DMS114 treated with DMSO at 0.1 percent for 48 hours (cell line): Measurements from ENCODE around the gene DAAM2.

Source experiments
- DNase-seq: peaks from one replicate; lab custom pipeline; 2025; ENCODE audit not compliant: unreplicated experiment; lab: John Stamatoyannopoulos, UW

Gene DAAM2

DNA sequence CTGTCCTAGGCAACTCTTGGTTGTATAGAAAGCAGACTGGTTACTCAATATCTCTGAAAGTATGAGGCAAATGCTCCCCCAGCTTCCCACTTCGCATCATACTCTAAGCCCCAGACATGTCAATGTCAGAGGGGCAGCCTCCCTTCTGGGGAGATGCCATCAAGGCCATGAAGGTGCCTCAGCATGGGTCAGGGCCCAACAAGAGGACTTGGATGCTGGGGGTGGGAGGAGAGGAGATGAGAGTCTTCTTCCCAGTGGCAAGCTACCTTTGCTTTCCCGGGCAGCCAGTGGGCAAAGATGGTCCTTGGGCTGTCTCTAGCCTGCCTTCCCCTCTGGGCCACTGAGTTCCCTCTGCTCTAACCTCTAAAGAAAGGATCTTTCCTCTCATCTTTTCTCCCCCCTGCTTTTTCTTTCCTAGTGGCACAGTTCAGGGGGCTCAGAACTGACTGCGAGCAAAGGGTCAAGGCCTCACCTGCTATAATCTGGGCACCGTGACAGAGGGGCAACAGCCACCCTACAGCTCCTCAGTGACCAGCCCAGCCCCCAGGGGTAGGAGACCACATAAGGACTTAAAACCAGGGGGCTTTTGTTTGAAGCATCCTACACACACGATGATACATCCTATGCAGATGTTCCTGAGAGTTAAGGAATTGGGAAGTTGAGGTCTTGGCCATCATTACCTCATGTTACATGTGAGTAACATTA is 115.8 kb downstream of the DAAM2 start:
- no peak for DNase-seq

DNA sequence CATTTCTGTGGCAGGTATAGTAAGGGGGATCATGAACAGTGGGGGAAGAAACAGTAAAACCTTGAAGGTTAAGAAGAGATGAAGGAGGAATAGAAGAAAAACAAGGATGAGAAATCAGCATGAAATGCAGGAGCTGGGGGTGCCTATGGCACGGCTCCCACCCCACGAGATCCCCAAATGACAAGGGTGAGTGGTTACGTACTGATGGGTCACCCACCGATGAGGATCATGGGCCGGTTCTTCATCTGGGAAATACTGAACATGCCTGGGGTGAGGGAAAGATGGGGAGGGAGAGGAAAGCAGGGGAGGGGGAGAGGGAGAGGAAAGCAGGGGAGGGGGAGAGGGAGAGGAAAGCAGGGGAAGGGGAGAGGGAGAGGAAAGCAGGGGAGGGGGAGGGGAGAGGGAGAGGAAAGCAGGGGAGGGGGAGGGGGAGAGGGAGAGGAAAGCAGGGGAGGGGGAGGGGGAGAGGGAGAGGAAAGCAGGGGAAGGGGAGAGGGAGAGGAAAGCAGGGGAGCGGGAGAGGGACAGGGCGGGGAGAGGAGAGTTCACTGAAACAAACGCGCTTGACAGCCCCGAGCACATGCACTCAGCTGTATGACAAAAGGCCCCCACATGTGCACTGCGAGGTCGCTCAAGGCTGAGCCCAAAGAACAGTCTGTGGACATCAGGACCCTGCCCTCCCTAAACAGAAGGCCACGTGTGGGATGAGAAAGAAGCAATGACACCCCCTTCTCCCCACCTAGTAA is 116.8 kb downstream of the DAAM2 start:
- DNase-seq, result no peak

DNA sequence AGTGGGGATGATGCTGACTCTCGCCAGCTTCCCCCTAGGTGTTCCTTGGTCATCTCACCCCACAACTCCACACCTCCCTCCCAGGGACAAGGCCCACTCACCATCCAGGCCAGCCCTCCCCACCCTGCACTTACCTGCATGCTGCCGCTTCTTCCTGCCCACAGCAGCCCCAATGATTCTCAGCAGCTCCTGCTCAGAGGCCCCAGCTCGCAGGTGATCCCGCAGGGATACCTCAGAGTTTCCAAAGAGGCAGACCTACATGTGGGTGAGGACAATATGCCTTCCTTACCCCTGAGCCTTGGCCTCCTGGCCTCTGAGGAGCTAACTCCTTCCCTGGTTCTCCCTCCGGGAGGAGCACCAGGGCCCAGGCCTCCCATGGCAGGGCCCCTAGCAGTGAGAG is 117.5 kb downstream of the DAAM2 start:
- DNase-seq, result no peak

DNA sequence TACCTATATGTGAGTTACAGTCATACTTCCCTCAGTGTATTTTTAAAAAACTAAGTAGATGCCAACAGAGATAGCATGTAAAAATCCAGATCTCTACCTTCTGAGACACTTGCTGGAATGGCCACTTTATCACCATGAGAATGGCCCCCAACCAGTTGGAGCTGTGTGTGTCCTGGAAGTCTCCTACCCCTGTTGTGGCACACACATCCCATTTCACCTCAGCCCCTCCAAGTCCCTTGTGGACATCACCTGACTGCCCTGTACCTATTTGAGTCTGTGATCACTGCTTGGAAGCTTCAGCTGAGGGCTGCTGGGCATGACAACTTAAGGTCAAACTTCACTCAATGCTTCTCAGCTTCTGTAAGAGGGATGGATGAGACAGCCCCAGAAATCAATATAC is 118.0 kb downstream of the DAAM2 start:
- no peak for DNase-seq

DNA sequence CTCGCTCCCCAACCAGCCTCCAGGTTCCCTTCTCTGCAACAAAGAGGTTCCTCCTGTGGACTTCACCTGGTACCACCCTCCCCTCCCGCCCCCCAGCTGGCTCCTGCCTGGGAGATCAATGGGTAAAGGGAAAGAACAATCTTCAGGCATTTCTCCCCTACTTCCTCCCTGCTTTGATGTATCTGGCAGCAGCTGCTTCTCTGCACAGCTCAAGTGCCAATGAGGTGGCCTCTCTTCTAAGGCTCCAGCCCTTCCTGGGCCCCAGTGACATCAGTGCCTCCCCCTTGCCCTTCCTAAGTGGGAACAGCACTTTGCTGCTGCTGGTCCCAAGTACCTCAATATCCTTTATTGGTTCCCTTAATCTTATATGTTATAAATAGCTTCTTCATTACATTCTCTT is 118.6 kb downstream of the DAAM2 start:
- no peak for DNase-seq

DNA sequence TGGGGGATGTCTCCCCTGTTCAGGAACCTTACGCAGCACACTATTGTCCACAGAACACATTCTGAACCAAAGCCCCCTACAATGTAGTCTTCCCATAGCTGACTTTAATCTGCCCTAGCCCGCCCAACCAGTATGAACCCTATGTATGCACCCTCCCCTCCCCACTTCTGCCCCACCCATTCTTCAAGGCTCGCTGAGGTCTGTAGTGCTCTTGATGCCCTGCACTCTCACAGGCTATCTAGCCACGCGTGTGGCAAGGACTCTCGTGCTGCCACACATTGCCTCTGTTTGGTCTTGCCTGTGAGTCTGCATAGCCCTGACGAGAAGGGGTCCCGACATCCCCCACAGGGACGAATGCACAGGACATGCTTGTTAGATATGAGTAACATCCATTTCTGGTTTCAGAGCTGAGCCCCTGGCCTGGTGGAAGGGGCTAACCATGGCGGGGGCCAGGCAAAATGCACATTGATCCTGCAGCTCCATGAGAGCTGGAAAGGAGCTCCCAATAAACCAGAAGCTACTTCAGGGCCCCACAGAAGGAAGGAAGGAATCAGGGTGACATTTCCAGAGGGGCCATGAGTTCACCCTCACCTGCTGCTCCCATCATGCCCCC is 119.4 kb downstream of the DAAM2 start:
- DNase-seq, result no peak

DNA sequence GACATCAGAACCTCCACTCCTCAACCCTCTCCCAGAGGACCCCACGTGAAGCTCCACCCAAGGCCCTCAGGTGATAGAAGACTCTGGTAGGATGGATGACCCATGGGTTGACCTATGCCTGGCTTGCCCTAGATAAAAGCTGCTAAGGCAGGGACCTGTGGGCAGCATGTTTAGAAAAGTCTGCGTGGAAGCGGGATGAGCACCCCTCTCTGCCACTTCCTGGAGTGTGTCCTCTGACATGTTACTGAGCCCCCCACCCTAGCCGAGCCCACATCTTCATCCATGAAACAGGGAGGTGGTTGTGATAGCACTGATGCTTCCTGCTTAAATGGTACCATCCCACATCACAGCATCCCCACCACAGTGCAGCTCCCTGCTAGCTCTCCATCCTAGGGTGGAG is 120.3 kb downstream of the DAAM2 start:
- no peak for DNase-seq

DNA sequence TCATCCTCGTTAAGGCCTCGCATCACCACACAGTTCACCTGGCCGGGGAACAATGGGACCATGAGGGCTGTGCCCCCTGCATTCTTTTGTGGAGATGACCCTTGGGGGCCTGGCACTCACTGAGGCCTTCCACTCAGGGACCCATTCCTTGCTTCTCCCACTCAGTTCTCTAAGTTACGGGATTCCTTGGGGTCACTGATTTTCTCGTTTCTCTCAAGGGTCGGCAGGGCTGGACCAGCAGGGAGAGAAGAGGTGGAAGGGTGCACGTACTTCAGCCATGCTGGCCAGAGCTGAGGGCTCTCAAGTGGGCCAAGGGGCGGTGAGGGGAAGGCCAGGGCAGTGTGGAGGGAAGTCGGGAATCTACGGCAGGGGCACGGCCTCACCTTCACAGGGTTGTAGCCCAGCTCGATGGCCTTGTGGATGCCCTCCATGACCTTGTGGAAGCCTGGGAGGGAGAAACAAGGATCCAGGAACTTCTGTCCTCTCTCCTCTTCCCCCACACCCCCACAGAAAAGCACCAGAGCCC is 121.3 kb downstream of the DAAM2 start:
- DNase-seq, result no peak

DNA sequence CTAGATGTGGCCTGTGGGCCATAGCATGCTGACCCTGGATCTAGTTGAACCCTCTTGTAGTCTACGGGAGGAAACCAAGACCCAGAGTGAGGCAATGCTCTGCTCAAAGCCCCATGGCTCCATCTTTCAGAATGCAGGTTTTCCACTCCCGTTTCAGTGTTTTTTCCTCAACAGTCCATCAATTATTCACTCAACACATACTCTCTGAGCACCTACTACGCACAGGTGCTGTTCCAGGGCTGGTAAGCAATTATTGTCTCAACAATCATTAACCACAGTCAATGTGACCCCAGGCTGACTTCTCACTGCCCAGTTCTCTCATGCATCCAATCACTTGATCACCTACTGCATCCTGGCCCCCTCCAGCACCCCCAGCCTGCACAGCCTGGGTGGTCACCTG is 122.1 kb downstream of the DAAM2 start:
- no peak for DNase-seq

DNA sequence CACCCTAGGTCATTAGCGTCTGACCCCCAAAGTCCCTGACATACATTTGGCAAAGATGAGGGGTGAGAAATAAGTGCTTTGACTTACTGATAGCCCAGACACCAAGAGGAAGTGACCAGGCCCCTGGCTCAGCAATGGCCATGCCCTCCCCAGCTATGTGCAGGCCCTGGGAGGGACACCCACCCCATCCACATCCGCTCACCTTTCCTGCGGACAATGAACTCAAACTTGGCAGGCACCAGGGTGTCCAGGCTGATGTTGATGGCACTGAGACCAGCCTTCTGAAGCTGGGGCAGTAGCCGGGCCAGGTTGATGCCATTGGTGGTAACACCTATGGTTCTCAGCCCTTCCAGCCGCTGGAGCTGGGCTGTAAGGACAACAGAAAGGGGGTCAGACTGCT is 123.7 kb downstream of the DAAM2 start:
- DNase-seq, result no peak

DNA sequence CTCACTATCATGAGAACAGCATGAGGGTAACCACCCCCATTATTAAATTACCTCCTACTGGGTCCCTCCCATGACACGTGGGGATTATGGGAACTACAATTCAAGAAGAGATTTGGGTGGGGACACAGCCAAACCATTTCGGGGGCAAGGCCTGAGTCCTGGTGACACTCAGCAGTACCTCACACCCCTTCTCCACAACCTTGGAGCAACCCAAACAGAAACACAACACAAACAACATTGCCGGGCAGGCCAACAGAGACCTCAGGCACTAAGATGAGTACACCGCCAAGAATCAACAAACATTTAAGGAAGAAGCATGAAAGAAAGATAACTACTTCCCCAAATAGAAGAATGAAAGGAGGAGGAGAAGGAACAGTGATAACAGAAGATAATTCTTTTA is 125.2 kb downstream of the DAAM2 start:
- no peak for DNase-seq

DNA sequence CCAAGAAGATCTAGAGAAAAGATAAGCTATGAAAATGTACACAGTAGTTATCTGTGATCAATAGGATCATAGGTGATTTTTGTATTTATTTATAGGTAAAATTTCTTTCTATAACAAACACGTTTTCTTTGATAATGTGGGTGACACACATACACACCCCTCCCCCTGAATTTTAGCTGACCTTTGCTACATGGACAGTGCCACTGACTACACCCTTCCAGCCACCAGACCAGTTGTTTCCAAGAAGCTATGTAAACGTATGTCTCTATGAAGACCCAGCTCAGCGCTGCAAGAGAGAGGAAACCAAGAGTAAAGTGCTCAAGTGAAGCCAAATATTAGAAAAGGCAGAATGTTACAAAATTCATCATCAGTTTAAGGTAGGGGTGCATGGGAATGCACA is 125.8 kb downstream of the DAAM2 start:
- no peak for DNase-seq

DNA sequence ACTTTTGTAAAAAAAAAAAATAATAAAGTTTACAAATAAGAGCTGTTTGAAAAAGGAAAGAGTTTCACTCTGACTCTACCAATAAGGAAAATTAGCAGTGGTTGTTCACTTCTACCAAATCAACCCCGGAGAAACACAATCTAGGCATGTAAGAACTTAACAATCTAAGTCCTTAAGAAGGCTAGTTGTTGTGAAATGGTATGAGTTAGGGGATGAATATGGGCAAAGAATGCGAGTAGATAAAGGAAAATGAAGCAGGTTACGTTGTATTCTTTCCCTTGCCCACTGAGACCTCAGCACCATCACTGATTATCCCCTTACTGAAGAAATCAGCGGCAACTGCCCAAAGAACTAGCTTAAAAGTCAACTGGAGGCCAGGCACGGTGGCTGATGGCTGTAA is 126.7 kb downstream of the DAAM2 start:
- DNase-seq, result no peak

DNA sequence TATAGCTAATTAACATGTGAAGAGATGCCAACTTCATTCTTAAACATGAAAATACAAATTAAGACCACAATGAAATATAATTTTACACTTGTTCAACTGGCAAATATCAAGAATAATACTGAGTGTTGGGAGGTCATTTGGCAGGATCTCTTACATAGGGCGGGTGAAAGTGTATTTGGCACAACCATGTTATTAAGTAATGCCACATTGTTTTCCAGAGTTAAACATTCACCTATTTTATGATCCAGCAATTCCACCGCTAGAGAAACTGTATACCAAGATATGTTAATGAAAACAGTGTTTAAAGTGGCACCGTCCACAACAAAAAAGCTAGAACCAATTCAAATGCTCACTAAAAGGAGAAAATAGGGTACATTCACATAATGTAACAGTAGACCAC is 128.0 kb downstream of the DAAM2 start:
- no peak for DNase-seq

DNA sequence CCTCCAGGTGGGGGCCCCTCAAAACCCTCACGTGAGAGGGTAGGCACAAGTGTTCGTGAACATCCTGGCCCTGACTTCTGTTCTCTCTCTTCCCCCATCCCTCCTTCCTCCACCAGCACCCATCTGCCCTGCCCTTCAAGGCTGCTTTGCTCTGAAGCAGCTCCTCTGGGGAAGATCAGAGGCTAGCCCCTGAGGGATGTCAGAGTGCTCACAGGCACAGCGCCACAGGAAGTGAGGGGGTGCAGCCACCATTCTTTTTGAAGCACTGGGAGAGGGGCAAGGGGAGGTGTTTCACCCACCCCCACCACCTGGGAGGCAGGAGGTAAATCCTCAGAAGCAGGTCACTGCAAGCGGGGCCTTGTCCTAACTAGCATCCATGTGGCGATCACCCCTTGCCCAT is 130.6 kb downstream of the DAAM2 start:
- DNase-seq, result no peak

DNA sequence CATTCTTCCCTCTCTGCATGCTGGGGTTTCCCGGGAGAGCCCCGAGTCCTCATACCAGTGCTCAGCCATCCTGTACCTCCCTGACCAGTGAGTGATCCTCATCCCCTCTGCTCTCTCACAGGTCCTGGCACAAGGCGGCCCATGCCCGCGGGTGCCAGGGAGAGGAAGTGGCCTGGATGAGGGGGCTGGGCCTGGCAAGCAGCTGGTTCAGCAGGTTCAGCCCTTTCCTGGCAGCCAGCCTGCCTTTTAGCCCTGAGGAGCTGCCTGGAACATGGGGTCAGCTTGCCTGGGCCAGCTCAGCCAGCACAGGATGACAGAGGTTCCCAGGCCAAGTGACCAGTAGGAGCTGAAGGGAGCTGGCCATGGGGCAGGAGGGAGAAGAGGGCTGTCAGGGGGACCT is 131.2 kb downstream of the DAAM2 start:
- no peak for DNase-seq

DNA sequence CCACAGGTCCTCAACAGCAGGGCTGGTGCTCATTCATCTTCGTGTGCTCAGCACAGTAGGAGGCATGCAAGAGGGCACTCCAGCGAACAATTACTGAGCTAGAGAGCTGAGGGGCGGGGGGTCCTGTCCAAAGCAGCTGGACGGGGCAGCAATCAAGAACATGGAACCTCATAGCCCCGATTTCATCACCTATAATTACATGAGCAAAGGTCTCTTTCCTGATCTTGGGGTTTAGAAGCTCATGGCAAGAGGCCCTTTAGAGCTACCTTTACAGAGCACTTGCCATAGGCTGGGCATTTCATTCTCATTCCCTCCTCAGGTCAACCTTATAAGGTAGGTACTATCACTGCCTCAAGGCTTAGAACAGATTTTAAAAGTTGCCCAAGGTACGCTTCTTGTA is 131.7 kb downstream of the DAAM2 start:
- no peak for DNase-seq

DNA sequence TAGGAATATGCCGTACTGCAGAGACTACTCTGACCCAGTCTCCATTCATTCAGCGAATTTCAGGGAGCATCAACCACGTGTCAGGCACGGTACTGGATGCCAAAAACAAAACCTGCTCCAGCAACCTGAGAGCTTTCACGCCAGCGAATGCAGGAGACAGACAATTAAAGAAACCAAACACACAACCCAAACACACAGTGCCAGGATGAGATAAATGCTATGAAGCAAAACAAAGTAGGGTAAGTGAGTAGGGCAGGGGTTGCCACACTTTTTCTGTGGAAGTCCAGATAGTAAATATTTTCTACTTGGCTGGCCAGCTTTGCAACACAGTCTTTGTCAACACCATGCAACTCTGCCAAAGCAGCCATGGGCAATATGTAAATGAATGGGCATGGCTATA is 132.1 kb downstream of the DAAM2 start:
- no peak for DNase-seq

DNA sequence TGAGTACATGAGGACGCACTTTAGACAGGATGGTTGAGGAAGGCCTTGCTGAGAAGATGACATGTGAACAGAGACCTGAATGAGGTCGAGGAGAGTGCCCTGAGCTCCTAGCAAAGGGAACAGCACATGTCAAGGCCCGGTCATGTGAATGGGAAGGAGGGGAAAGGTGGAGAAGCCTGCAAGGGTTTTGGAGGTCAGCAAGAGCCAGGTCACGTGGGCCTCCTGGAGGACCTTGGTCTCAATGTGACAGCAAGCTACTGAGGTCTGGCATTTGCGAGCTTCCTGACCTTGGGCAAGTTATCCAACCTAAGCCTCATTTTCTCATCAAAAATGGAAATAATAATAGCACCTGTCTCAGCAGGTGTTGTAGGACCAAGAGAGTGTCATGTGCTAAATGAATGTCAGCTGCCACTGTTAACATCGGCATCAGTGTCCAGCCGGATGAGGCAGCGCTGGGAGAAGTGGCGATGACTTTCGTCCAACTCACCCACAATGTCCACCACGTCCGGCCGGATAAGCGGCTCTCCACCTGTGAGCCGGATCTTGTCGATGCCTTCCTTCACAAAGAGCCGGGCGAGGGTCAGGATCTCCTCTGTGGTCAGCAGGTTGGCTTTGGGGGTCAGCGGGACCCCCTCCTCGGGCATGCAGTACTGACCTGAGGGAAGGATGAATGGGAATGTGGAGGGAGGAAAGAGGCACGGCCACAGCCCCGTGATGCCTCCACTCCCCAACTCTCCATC is 133.2 kb downstream of the DAAM2 start:
- DNase-seq, result no peak

DNA sequence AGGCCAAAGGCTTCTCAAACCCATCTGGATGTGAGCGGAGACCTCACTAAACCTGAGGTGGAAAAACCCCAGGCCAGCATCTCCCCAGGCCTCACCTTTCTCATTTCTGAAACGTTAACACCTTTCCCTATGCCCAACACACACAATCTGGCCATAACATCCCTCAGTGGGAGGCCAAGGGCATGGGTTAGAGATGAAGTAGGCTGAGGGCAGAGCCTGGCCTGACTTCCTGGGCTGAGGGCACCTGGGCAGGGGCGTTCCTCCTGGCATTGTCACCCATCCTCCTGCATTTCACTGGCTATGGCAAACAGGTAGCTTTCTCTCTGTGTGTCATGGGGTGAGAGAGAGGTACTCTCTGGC is 133.7 kb downstream of the DAAM2 start:
- no peak for DNase-seq

DNA sequence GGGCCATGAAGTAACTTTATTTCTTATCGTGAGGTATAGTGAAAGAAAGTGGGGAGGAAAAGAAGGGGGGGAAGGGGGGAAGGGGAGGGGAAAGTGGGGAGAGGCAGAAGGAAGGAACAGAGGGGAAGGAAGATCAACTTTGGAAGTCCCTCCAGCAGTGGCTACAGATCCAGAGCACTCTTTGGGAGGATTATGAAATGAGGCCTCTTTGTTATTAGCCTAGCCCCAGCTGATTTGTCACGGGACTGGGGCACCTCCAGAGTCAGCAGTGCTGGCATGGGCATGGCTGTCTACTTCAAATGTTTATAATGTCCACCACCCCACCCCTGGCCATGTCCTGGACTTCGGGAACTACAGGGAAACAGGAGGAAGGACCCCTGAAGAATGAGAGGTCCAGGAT is 134.5 kb downstream of the DAAM2 start:
- DNase-seq, result no peak

DNA sequence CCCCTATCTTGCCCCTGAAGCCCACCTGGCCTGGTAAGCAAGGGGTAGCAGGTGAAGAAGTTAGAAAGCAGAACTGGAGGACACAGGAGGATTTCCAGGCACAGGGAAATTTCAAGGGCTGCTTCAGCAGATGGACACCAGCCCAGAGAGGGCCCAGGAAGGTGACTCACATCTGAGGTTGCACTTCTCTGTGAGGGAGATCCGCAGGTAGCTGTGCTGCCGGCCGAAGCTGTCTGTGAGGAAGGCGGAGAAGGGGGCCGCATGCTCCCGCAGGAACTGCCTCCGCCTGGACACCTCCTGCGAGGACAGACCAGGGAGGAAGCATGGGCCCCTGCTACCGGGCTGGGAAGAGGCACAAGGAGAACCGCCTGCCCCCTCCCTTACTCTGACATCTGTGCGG is 135.0 kb downstream of the DAAM2 start:
- DNase-seq, result no peak
